Measurements from ENCODE around the gene FOXP1.
A peak's percentile ranks its signal among the peaks of the same experiment; 100 is the strongest.

FOXP1 gene

DNA sequence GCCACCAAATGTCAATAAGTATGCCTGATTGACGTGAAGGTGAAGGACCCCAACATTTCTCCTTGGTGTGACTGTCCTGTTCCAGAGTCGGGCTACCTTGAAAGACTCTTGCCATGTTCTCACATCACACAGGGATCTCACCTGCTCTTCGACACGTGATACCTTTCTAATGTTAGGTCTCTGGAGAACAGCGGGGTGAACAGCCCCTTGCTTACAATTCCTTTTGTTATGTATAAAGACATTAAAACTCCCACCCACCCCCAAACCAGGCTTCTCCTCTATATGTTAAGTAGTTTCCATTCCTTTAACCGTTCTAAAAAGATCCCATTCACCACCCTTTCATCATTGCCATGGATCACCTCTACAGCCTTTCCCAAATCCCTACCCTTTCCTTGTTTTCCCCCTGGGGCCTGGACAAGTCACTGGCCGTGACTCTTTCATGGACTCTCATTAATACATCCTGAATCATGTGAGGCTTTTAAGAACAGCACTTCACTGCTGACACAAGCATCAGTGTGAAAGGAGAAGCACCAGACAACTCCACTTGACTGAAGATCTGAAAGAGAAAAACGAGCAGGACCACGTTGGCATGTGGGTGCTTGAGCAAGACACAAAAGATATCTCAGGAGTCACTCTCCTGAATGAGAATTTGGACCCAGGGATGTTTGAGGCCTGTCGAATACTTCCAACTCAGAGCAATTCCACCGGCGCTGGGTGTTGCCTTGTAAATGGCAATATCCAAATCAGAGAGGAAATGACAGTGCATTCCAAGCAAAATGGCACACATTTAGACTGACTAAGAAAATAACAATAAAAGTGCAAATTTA lies 115.0 kb downstream of the FOXP1 start:
- H3K4me2 ChIP-seq (ENCODE audit: low read depth, low read length, poor library complexity, severe bottlenecking) = no peak overlapping the region
- no peaks in the 10 kb centered on the region for H3F3A ChIP-seq (ENCODE audit: insufficient read depth)
- H3K79me2 ChIP-seq (ENCODE audit: insufficient read depth, low read length) = no peaks in the 10 kb centered on the region
- H3K27ac ChIP-seq (ENCODE audit: low read depth, low read length) = no peak overlapping the region
- H3K27me3 ChIP-seq (ENCODE audit: low read length) = no peaks in the 10 kb centered on the region
- no peak for TF ChIP-seq EZH2phosphoT487 (conservative IDR thresholded peaks at IDR 0.05; ENCODE audit: low read length)
- TF ChIP-seq, protein P1, sequence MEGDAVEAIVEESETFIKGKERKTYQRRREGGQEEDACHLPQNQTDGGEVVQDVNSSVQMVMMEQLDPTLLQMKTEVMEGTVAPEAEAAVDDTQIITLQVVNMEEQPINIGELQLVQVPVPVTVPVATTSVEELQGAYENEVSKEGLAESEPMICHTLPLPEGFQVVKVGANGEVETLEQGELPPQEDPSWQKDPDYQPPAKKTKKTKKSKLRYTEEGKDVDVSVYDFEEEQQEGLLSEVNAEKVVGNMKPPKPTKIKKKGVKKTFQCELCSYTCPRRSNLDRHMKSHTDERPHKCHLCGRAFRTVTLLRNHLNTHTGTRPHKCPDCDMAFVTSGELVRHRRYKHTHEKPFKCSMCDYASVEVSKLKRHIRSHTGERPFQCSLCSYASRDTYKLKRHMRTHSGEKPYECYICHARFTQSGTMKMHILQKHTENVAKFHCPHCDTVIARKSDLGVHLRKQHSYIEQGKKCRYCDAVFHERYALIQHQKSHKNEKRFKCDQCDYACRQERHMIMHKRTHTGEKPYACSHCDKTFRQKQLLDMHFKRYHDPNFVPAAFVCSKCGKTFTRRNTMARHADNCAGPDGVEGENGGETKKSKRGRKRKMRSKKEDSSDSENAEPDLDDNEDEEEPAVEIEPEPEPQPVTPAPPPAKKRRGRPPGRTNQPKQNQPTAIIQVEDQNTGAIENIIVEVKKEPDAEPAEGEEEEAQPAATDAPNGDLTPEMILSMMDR (IDR thresholded peaks at IDR 0.05; ENCODE audit: insufficient read depth, low read length, poor library complexity, severe bottlenecking) = no peak
- no peaks in the 10 kb centered on the region for H3K36me3 ChIP-seq (ENCODE audit: low read length)
- no peak overlapping the region for H2AFZ ChIP-seq (ENCODE audit: low read depth, low read length, severe bottlenecking)
- no peaks in the 10 kb centered on the region for H3K9me3 ChIP-seq (ENCODE audit: insufficient read depth, low read length)
- H3K4me3 ChIP-seq (ENCODE audit: insufficient read depth, low read length, poor library complexity, severe bottlenecking) = no peak overlapping the region
- no peak overlapping the region for H3K9ac ChIP-seq (ENCODE audit: low read length)
- no peaks in the 10 kb centered on the region for H4K20me1 ChIP-seq (ENCODE audit: low read depth, low read length)
- no peaks in the 10 kb centered on the region for H3K9me2 ChIP-seq (replicated peaks; ENCODE audit: insufficient read depth, low read length)

DNA sequence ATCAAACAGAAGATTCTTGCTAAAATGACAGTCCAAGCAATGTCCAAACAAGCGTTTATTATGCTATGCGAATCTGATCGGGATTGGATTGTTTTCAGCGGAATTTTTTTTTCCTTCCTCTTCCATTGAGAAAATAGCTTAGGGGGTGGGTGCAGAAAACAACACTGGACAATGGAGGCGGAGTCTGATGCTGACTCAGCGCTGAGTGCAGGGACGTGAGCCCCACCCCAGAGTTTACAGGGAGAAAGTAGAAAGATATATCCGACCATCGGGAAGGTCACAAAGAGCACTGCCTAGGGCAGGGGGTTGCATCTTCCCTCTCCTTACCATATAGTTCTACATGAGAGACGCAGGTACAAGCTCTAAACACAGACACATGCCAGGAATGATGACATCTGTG lies 117.0 kb downstream of the FOXP1 start:
- H3K9me3 ChIP-seq (ENCODE audit: insufficient read depth, low read length) = no peaks in the 10 kb centered on the region
- H4K20me1 ChIP-seq (ENCODE audit: low read depth, low read length) = no peaks in the 10 kb centered on the region
- no peaks in the 10 kb centered on the region for H3K79me2 ChIP-seq (ENCODE audit: insufficient read depth, low read length)
- H3K9me2 ChIP-seq (replicated peaks; ENCODE audit: insufficient read depth, low read length) = no peaks in the 10 kb centered on the region
- H3F3A ChIP-seq (ENCODE audit: insufficient read depth) = no peaks in the 10 kb centered on the region
- TF ChIP-seq EZH2phosphoT487 (conservative IDR thresholded peaks at IDR 0.05; ENCODE audit: low read length) = no peak
- TF ChIP-seq, protein P1 (IDR thresholded peaks at IDR 0.05; ENCODE audit: insufficient read depth, low read length, poor library complexity, severe bottlenecking) = no peak
- H3K4me2 ChIP-seq (ENCODE audit: low read depth, low read length, poor library complexity, severe bottlenecking) = no peak overlapping the region
- no peak overlapping the region for H3K27ac ChIP-seq (ENCODE audit: low read depth, low read length)
- no peak overlapping the region for H3K4me3 ChIP-seq (ENCODE audit: insufficient read depth, low read length, poor library complexity, severe bottlenecking)
- H2AFZ ChIP-seq (ENCODE audit: low read depth, low read length, severe bottlenecking) = no peak overlapping the region
- H3K27me3 ChIP-seq (ENCODE audit: low read length) = no peaks in the 10 kb centered on the region
- H3K9ac ChIP-seq (ENCODE audit: low read length) = no peak overlapping the region
- H3K36me3 ChIP-seq (ENCODE audit: low read length) = no peaks in the 10 kb centered on the region

DNA sequence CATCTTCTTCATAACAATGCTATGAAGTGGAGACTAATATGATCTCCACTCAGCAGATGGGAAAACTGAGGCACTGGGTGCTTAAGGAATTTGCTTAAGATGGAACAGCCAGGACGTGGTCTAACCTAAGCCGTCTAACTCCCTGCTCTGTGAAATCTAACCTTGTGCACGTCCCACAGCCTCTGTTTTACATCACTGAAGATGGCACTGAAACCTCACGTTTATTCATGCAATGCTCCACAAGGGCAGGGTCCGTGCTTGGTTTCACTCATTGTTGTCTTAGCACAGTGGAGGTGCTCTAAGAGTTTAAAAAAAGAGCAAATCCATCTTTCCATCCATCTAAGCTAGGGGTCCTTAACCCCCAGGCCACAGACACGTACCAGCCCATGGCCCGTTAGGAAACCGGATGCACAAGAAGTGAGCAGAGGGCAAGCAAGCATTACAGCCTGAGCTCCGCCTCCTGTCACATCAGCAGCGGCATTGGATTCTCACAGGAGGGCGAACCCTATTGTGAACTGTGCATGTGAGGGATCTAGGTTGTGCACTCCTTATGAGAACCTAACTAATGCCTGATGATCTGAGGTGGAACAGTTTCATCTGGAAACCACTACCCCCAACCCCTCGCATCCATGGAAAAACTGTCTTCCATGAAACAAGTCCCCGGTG lies 118.0 kb downstream of the FOXP1 start:
- H3K9me2 ChIP-seq (replicated peaks; ENCODE audit: insufficient read depth, low read length) = no peaks in the 10 kb centered on the region
- H3K9ac ChIP-seq (ENCODE audit: low read length) = no peak overlapping the region
- no peaks in the 10 kb centered on the region for H3K79me2 ChIP-seq (ENCODE audit: insufficient read depth, low read length)
- H2AFZ ChIP-seq (ENCODE audit: low read depth, low read length, severe bottlenecking) = no peak overlapping the region
- TF ChIP-seq EZH2phosphoT487 (conservative IDR thresholded peaks at IDR 0.05; ENCODE audit: low read length) = no peak
- TF ChIP-seq, protein P1 (IDR thresholded peaks at IDR 0.05; ENCODE audit: insufficient read depth, low read length, poor library complexity, severe bottlenecking) = no peak
- no peak overlapping the region for H3K27ac ChIP-seq (ENCODE audit: low read depth, low read length)
- H3K27me3 ChIP-seq (ENCODE audit: low read length) = no peaks in the 10 kb centered on the region
- H3F3A ChIP-seq (ENCODE audit: insufficient read depth) = no peaks in the 10 kb centered on the region
- no peaks in the 10 kb centered on the region for H3K9me3 ChIP-seq (ENCODE audit: insufficient read depth, low read length)
- no peaks in the 10 kb centered on the region for H4K20me1 ChIP-seq (ENCODE audit: low read depth, low read length)
- peak overlapping the region; percentile 14 for H3K4me2 ChIP-seq (ENCODE audit: low read depth, low read length, poor library complexity, severe bottlenecking)
- H3K36me3 ChIP-seq (ENCODE audit: low read length) = no peaks in the 10 kb centered on the region
- no peak overlapping the region for H3K4me3 ChIP-seq (ENCODE audit: insufficient read depth, low read length, poor library complexity, severe bottlenecking)

All from SU-DHL-6 (cell line).